PC-3 (cell line): ENCODE measurements around the gene RACK1.

Experiments
- CTCF ChIP-seq: fragments of 300-600 bp; sonication (generic); conservative IDR thresholded peaks from 2 replicates; pipeline ENCODE4 v1.5.1; 2017; ENCODE audit warnings: antibody characterized with exemption, low read depth, mild to moderate bottlenecking, low read length
- EZH2 ChIP-seq: fragments of 300-600 bp; sonication (generic); IDR thresholded peaks from one replicate; pipeline ENCODE4 v1.6.1; 2017; ENCODE audit warnings: antibody characterized with exemption, mild to moderate bottlenecking, low read length; ENCODE audit not compliant: unreplicated experiment

- TF ChIP-seq CTCF = no peak
- TF ChIP-seq EZH2 = no peak
Measured at GRCh38 chr5:181233801-181234454, 9.8 kb downstream of the RACK1 start.
